ENCODE results near the gene GLTPD2.

Gene GLTPD2

GRCh38 chr17:4743216-4743615 is 45.5 kb upstream of the GLTPD2 start:
- no peak for DNase-seq (ENCODE audit: low read depth in 1 of 2, low spot score in 1 of 2)
- Histone ChIP-seq H3K4me3 (replicated peaks; ENCODE audit: insufficient read depth, low read length) (no peak overlapping the region), H3K27me3 (ENCODE audit: insufficient read depth, poor library complexity, severe bottlenecking) (peaks cover 10% of the 10 kb centered on the region), H3K27ac (replicated peaks) (no peak overlapping the region)
- TF ChIP-seq POLR2AphosphoS5 (IDR thresholded peaks at IDR 0.05; ENCODE audit: low read depth), result no peak
- TF ChIP-seq GABPA (IDR thresholded peaks at IDR 0.05; ENCODE audit: low read depth), result no peak
- TF ChIP-seq CTCF (IDR thresholded peaks at IDR 0.05; ENCODE audit: insufficient read depth, low read length), result no peak
- TF ChIP-seq SPI1 (IDR thresholded peaks at IDR 0.05; ENCODE audit: borderline replicate concordance, low read depth), result no peak
- no peak for TF ChIP-seq REST (IDR thresholded peaks at IDR 0.05; ENCODE audit: insufficient replicate concordance, low read depth)

- Histone ChIP-seq H3K27ac (replicated peaks) (no peak overlapping the region), H3K4me3 (replicated peaks; ENCODE audit: insufficient read depth, low read length) (no peak overlapping the region), H3K27me3 (ENCODE audit: insufficient read depth, poor library complexity, severe bottlenecking) (peaks cover 5% of the 10 kb centered on the region)
- no peak for TF ChIP-seq SPI1 (IDR thresholded peaks at IDR 0.05; ENCODE audit: borderline replicate concordance, low read depth)
- TF ChIP-seq CTCF (IDR thresholded peaks at IDR 0.05; ENCODE audit: insufficient read depth, low read length), result no peak
- no peak for TF ChIP-seq GABPA (IDR thresholded peaks at IDR 0.05; ENCODE audit: low read depth)
- no peak for TF ChIP-seq POLR2AphosphoS5 (IDR thresholded peaks at IDR 0.05; ENCODE audit: low read depth)
- TF ChIP-seq REST (IDR thresholded peaks at IDR 0.05; ENCODE audit: insufficient replicate concordance, low read depth), result no peak
- DNase-seq (ENCODE audit: low read depth in 1 of 2, low spot score in 1 of 2), result no peak
These were observed 44.9 kb upstream of the GLTPD2 start for GRCh38 chr17:4743898-4744297.

GRCh38 chr17:4744999-4745969 is 43.5 kb upstream of the GLTPD2 start:
- no peak for TF ChIP-seq POLR2AphosphoS5 (IDR thresholded peaks at IDR 0.05; ENCODE audit: low read depth)
- no peak for TF ChIP-seq REST (IDR thresholded peaks at IDR 0.05; ENCODE audit: insufficient replicate concordance, low read depth)
- TF ChIP-seq GABPA (IDR thresholded peaks at IDR 0.05; ENCODE audit: low read depth), result no peak
- TF ChIP-seq SPI1 (IDR thresholded peaks at IDR 0.05; ENCODE audit: borderline replicate concordance, low read depth), result no peak
- TF ChIP-seq CTCF (IDR thresholded peaks at IDR 0.05; ENCODE audit: insufficient read depth, low read length), result no peak
- Histone ChIP-seq H3K4me3 (replicated peaks; ENCODE audit: insufficient read depth, low read length) (no peak overlapping the region), H3K27ac (replicated peaks) (no peak overlapping the region), H3K27me3 (ENCODE audit: insufficient read depth, poor library complexity, severe bottlenecking) (no peaks in the 10 kb centered on the region)
- no peak for DNase-seq (ENCODE audit: low read depth in 1 of 2, low spot score in 1 of 2)
